Measurements from ENCODE around the gene HMGB3.
"Not testable (repeated sequence)": the region's sequence is repeated elsewhere in the genome, so short reads cannot be mapped to it uniquely, and the experiment has no call there.

HMGB3 gene

GRCh38 chrX:150980186-150980585 lies 2.9 kb upstream of the HMGB3 start:
- no peak for DNase-seq

GRCh38 chrX:150980711-150981110 lies 2.4 kb upstream of the HMGB3 start:
- DNase-seq: no peak

- no peak for DNase-seq
Measured at GRCh38 chrX:150982235-150982787, 824 bp upstream of the HMGB3 start.

GRCh38 chrX:150983521-150984168 lies 510 bp downstream of the HMGB3 start:
- no peak for DNase-seq

GRCh38 chrX:150984169-150984824 lies 1.2 kb downstream of the HMGB3 start:
- no peak for DNase-seq

GRCh38 chrX:150987687-150988086 lies 4.6 kb downstream of the HMGB3 start:
- not testable (repeated sequence) for DNase-seq

GRCh38 chrX:150989420-150989819 lies 6.3 kb downstream of the HMGB3 start:
- no peak for DNase-seq

- DNase-seq: no peak
Measured at GRCh38 chrX:150990910-150991309, 7.8 kb downstream of the HMGB3 start.

GRCh38 chrX:151000861-151001331 lies 17.8 kb downstream of the HMGB3 start:
- peak; percentile 28 for DNase-seq

GRCh38 chrX:151004085-151004484 lies 20.9 kb downstream of the HMGB3 start:
- DNase-seq: no peak

GRCh38 chrX:151006410-151007109 lies 23.4 kb downstream of the HMGB3 start:
- DNase-seq: no peak

- DNase-seq: no peak
Measured at GRCh38 chrX:151009582-151009981, 26.4 kb downstream of the HMGB3 start.

- DNase-seq: no peak
Measured at GRCh38 chrX:151013164-151013743, 30.1 kb downstream of the HMGB3 start.

- DNase-seq: no peak
Measured at GRCh38 chrX:151015684-151016083, 32.5 kb downstream of the HMGB3 start.

GRCh38 chrX:151019856-151020255 lies 36.7 kb downstream of the HMGB3 start:
- peak; percentile 16 for DNase-seq

GRCh38 chrX:151030845-151031244 lies 47.7 kb downstream of the HMGB3 start:
- no peak for DNase-seq

GRCh38 chrX:151031391-151031975 lies 48.3 kb downstream of the HMGB3 start:
- DNase-seq: no peak

- DNase-seq: no peak
Measured at GRCh38 chrX:151039351-151039750, 56.2 kb downstream of the HMGB3 start.
